Muscle of leg (tissue), 11 donors: ENCODE data around the gene HMCN2. TPM values are rescaled to one million over a fixed set of nuclear protein-coding genes. Genes with fewer than 3 reads are reported as not detected.
A peak's percentile ranks its signal among the peaks of the same experiment; 100 is the strongest.

Experiments used
- DNase-seq: peaks from one replicate; pipeline ENCODE4 v3.0.0; 2013
- H3K27ac ChIP-seq: one replicate; pipeline ENCODE4 v1.5.1; 2013; ENCODE audit warnings: mild to moderate bottlenecking, low read length, control low read depth
- H3K27me3 ChIP-seq: one replicate; pipeline ENCODE4 v1.6.1; 2013; ENCODE audit warnings: low read length; ENCODE audit not compliant: control insufficient read depth, insufficient read depth
- H3K36me3 ChIP-seq: one replicate; pipeline ENCODE4 v1.6.1; 2013; ENCODE audit warnings: low read length; ENCODE audit not compliant: control insufficient read depth, insufficient read depth
- H3K4me1 ChIP-seq: one replicate; pipeline ENCODE4 v1.6.1; 2013; ENCODE audit warnings: low read length; ENCODE audit not compliant: control insufficient read depth, insufficient read depth
- H3K4me3 ChIP-seq: one replicate; pipeline ENCODE4 v1.5.1; 2013; ENCODE audit warnings: low read length, control low read depth
- H3K9me3 ChIP-seq: replicated peaks from 2 replicates; pipeline ENCODE4 v1.6.1; 2013; ENCODE audit warnings: low read depth, low read length; ENCODE audit not compliant: control insufficient read depth
- WGBS: methylation state at CpG from one replicate; pipeline ENCODE4 v1.1.5; 2013; ENCODE audit warnings: missing lambda C conversion rate; ENCODE audit not compliant: insufficient coverage; 5-methylcytosine and 5-hydroxymethylcytosine counted together
- polyA plus RNA-seq, 8 donors: library from polyadenylated mRNA; unstranded; fragments of 120-200 nt; gene quantifications; one replicate each; pipeline versions ENCODE4 v1.2.1 to v1.2.3, GENCODE V29; 2013; ENCODE audit warnings: inconsistent platforms in 1 of 8, low replicate concordance in 1 of 8; ENCODE audit not compliant: insufficient read length in 8 of 8, insufficient read depth in 1 of 8
- total RNA-seq: library from RNA; stranded (reverse); fragments of 120-200 nt; gene quantifications from one replicate; pipeline ENCODE4 v1.2.4, GENCODE V29; 2013

HMCN2 gene
- total and polyA plus RNA-seq, 9 donors = 2.8 to 7.7 (median 4.3) TPM

DNA sequence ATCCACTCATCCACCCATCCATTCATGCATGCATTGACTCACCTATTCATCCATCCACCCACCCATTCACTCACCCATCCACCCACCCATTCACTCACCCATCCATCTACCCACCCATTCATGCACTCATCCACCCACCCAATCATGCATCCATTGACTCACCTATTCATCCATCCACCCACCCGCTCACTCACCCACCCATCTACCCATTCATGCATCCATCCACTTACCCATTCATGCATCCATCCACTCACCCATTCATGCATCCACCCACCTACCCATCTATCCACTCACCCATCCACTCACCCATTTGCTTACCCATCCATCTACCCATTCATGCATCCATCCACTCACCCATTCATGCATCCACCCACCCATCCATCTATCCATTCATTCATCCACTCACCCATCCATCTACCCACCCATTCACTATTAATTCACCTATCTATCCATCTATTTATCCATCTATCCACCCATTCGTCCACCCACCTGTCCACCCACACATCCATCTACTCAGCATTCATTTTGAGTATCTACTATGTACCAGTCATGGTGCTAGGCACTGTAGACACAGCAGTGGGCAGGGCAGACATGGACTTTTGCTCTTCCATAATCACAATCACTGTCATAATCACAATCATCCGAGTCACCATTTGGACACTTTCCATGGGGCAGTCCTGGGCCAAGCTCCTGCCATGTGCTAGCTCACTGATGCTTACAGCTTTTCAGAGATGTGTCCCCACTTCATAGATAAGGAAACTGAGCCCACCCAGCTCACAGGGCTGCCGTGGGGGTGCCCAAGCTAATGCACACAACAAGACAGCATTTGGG, 34.4 kb downstream of the HMCN2 start:
- WGBS = 66% methylated on average over 4 of the region's 4 CpGs
- no peaks in the 10 kb centered on the region for H3K36me3 ChIP-seq
- no peak for DNase-seq

DNA sequence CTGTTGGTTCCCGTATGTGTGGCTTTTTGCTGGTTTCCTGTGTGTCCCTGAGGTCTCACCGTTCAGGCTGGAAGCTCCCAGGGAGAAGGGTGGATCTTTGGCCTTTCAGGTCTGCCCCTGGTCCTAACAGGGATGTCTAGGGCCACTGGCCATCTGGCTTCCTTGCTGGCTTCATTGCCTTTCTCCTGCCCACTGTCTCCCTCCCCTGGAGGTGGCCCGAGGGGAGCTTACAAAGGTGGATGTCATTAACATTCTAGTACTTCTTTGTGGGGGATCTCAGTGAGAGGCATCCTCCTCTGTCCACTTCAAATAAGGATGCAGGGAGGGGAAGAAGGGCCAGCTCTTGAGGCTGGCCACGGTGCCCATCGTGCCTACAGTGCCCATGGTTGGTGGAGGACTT, 35.2 kb downstream of the HMCN2 start:
- no peak for DNase-seq
- Histone ChIP-seq H3K9me3 (no peaks in the 10 kb centered on the region), H3K4me1 (peaks cover 52% of the 10 kb centered on the region), H3K36me3 (no peaks in the 10 kb centered on the region), H3K27ac (peak overlapping the region; percentile 73), H3K4me3 (no peak overlapping the region), H3K27me3 (peaks cover 14% of the 10 kb centered on the region)
- 63% methylated on average over 2 of the region's 5 CpGs for WGBS

More for the DNA sequence above, 34.4 kb downstream of the HMCN2 start:
- peaks cover 44% of the 10 kb centered on the region for H3K4me1 ChIP-seq
- H3K9me3 ChIP-seq = no peaks in the 10 kb centered on the region
- H3K27ac ChIP-seq = no peak overlapping the region
- peaks cover 14% of the 10 kb centered on the region for H3K27me3 ChIP-seq
- no peak overlapping the region for H3K4me3 ChIP-seq

- DNase-seq = peak; percentile 90
- H3K27me3 ChIP-seq = peaks cover 11% of the 10 kb centered on the region
- 29% methylated on average over 7 of the region's 18 CpGs for WGBS
- no peak overlapping the region for H3K4me3 ChIP-seq
- no peaks in the 10 kb centered on the region for H3K9me3 ChIP-seq
- H3K36me3 ChIP-seq = no peaks in the 10 kb centered on the region
- peak overlapping the region; percentile 73 for H3K27ac ChIP-seq
- H3K4me1 ChIP-seq = peaks cover 52% of the 10 kb centered on the region
Observed at GRCh38 chr9:130301483-130302286, 36.1 kb downstream of the HMCN2 start.

GRCh38 chr9:130302785-130303612, 37.4 kb downstream of the HMCN2 start:
- WGBS = 79% methylated on average over 19 of the region's 23 CpGs
- Histone ChIP-seq H3K4me3 (no peak overlapping the region), H3K27me3 (peaks cover 6% of the 10 kb centered on the region), H3K9me3 (no peaks in the 10 kb centered on the region), H3K36me3 (no peaks in the 10 kb centered on the region), H3K4me1 (peaks cover 52% of the 10 kb centered on the region), H3K27ac (no peak overlapping the region)
- DNase-seq = no peak

GRCh38 chr9:130303613-130304055, 38.1 kb downstream of the HMCN2 start:
- H3K4me3 ChIP-seq = no peak overlapping the region
- H3K27ac ChIP-seq = no peak overlapping the region
- H3K27me3 ChIP-seq = peaks cover 6% of the 10 kb centered on the region
- no peak for DNase-seq
- no peaks in the 10 kb centered on the region for H3K9me3 ChIP-seq
- peaks cover 57% of the 10 kb centered on the region for H3K4me1 ChIP-seq
- WGBS = 57% methylated on average over 14 of the region's 17 CpGs
- no peaks in the 10 kb centered on the region for H3K36me3 ChIP-seq

DNA sequence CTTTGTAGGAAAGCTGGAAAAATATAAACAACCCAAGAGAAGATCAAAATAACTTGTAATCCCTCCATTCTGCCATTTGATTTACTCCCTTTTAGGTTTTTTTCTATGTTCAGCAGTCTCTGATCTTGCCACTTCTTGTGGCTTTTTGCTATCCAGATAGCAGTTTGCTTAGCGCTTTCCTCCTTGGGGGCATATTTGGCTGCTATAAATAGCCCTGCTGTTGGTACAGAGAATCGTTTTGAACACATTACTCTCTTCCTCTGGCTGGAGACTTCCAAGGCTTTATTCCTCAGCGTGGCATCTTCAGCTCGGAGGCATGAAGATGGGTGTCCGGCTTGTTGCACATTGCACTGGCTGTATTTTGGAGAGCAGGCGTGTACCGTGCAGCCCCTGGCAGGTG, 38.6 kb downstream of the HMCN2 start:
- H3K27ac ChIP-seq = no peak overlapping the region
- WGBS = 61% methylated on average over 5 of the region's 7 CpGs
- no peaks in the 10 kb centered on the region for H3K9me3 ChIP-seq
- no peak overlapping the region for H3K4me3 ChIP-seq
- no peak for DNase-seq
- peaks cover 6% of the 10 kb centered on the region for H3K27me3 ChIP-seq
- H3K36me3 ChIP-seq = no peaks in the 10 kb centered on the region
- peaks cover 60% of the 10 kb centered on the region for H3K4me1 ChIP-seq

- peaks cover 6% of the 10 kb centered on the region for H3K27me3 ChIP-seq
- no peaks in the 10 kb centered on the region for H3K9me3 ChIP-seq
- peaks cover 60% of the 10 kb centered on the region for H3K4me1 ChIP-seq
- no peaks in the 10 kb centered on the region for H3K36me3 ChIP-seq
- no peak overlapping the region for H3K4me3 ChIP-seq
- H3K27ac ChIP-seq = no peak overlapping the region
- DNase-seq = no peak
- WGBS = 73% methylated on average over 19 of the region's 19 CpGs
Observed at GRCh38 chr9:130304643-130305042, 39.1 kb downstream of the HMCN2 start.

DNA sequence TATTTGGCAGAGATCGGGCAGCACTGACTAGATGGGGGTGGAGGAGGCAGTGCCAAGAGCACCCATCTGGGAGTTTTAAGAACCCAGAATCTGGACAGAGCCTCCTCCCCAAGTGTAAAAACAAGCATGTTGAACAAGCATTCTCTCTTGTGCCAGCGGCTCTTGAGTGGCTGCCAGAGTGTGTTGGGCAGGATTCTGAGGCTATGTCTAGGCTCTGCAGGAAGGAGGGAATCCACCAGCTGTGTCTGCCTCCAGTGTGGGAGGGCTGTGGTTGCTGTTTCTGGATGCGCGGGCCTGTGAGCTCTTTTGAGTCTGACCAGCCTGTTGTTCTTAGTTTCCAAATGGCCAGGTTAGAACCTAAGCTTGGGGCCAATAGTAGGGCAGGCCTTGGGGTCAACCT, 39.8 kb downstream of the HMCN2 start:
- Histone ChIP-seq H3K9me3 (peaks cover 2% of the 10 kb centered on the region), H3K27ac (no peak overlapping the region), H3K4me3 (no peak overlapping the region), H3K4me1 (peaks cover 59% of the 10 kb centered on the region), H3K36me3 (no peaks in the 10 kb centered on the region), H3K27me3 (peaks cover 6% of the 10 kb centered on the region)
- 68% methylated on average over 4 of the region's 4 CpGs for WGBS
- peak; percentile 59 for DNase-seq

GRCh38 chr9:130306823-130307666, 41.5 kb downstream of the HMCN2 start:
- peaks cover 3% of the 10 kb centered on the region for H3K27me3 ChIP-seq
- no peak overlapping the region for H3K4me3 ChIP-seq

More at GRCh38 chr9:130306823-130307666, 41.5 kb downstream of the HMCN2 start:
- WGBS = 66% methylated on average over 13 of the region's 21 CpGs
- Histone ChIP-seq H3K9me3 (peaks cover 2% of the 10 kb centered on the region), H3K36me3 (no peaks in the 10 kb centered on the region), H3K4me1 (peaks cover 59% of the 10 kb centered on the region), H3K27ac (no peak overlapping the region)
- DNase-seq = no peak
